GM19238 (cell line): ENCODE measurements around the gene AFAP1L2.

Experiments used
- DNase-seq: peaks from one replicate; pipeline ENCODE4 v3.0.0; 2011; ENCODE audit warnings: low spot score; ENCODE audit not compliant: insufficient read length

Gene AFAP1L2

DNA sequence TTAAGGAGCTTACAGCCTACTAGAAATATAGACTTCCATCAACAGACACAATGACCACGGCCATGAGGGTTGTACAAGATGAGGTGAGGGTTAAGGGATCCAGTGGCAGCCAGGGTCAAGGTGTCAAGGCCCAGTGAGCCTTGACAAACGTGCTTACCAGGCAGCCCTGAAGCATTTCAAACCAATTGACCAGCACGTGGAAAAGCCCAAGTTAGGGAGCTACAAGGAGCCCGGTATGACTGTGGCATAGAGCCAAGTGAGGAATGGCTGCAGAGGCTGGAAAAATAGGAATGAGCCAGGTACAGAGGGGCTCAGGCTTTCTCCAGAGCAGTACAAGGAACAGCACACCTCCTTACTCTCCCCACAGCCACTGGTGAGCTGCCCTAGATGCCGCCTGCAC is 12.7 kb downstream of the AFAP1L2 start:
- DNase-seq: no peak

DNA sequence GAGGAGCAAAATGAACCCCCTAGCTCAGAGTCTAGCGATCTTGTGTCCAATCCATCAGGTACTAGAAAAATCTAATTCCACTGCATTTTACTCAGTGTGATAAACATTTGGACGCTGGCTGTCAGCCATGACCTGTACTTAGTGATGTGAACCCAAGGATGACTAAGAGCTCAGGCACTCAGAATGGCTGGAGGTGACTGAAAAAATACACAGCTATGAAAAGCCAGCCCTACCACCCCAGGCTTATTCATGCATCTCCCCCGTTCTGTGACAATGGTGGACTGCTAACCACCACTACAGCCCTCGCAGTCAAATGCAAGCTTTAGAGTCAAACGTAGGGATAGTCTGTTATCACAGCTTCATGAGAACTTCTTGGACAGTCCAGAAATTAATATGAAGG is 14.9 kb downstream of the AFAP1L2 start:
- no peak for DNase-seq

GRCh38 chr10:114388275-114388674 is 16.0 kb downstream of the AFAP1L2 start:
- DNase-seq: no peak

DNA sequence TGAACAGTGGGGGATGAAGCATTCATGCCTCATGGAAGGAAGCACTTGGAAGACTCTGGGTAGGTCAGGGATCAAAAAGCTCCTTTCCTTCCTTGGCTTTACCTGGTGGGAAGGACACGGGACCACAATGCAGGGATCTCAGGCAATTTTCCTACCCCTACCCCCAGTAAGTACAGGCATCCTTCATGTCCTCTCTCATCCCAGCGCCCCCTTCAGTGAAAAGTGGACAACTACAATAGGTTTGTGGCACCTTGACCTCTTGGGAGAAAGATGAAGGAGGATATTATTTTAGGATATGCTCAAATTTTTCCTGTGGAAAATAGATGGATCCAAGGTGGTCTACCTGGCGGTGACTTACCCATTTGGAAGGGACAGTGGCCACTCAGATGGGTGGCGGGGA is 16.5 kb downstream of the AFAP1L2 start:
- DNase-seq: no peak

- DNase-seq: no peak
These were observed 17.9 kb downstream of the AFAP1L2 start for GRCh38 chr10:114386452-114386851.

GRCh38 chr10:114385557-114385956 is 18.7 kb downstream of the AFAP1L2 start:
- no peak for DNase-seq

- DNase-seq: no peak
These were observed 19.7 kb downstream of the AFAP1L2 start for GRCh38 chr10:114384601-114385000.

DNA sequence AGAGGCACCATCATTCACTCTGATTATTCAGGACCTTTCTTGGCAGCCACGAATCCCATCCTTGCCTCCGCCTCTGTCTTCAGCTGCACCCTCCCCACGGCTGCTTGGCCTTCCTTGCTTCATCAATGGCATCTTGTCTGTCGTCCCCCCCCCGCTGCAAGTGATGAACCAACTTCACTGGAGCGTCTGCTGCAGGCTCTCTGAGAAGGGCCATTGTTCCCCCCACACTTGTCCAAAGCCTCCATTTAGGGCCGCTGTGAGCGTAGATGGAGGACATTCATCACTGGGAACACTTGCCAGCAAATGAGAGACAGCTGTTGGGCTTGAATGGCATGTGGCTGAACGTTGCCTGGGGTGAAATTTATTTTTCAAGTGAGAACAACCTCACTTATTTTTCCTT is 20.1 kb downstream of the AFAP1L2 start:
- DNase-seq: no peak

DNA sequence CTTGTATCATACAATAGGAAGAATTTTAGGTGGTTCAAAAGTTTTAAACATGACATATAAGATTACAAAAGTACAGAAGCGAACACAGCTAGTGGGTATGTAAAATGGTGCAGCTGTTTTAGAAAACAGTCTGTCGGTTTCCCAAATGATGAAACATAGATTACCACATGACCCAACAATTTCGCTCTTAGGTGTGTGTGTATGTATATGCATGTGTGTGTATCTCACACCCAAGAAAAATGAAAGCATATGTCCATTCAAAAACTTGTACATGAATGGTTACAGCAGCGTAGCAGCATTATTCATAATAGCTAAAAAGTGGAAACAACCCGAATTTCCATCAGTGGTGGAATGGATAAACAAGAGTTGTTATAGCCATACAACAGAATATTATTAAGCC is 23.5 kb downstream of the AFAP1L2 start:
- DNase-seq: no peak

DNA sequence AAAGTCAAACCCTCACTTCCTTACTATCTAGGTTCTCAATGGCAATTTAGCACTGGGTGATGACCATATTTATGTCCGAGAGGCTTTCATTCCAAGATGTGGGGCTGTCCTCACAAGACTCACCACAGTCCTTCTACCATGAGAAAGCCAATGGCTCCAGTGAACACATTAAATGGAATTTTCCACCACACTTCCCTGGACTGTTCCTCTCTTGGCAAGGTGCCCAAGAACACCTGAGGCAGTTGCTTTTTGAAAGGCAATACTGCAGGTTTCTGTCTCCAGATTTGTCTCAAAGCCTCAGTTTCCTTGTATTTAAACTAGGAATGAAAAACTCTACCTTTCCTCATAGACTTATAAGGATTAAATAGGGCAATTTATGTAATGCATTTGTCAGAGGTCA is 24.2 kb downstream of the AFAP1L2 start:
- DNase-seq: no peak

DNA sequence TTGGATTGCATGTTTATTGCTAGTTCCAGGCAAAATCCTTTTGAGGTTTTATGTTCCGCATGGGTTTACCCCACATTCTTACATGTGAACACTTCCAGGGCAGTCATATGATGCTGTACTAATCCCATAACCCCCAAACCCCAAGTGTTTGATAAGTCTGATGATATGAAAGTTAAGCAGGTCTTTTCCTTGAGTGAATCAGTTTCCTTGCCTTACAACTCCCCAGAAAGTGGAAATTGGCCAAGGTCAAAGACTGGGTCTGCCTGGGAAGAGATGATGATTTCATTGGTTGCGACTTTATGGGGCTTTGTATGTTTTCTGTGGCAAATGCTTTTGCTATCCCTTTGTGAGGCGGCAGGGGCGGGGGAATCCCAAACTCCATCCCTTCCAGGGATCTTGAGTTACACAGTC is 24.7 kb downstream of the AFAP1L2 start:
- DNase-seq: no peak

DNA sequence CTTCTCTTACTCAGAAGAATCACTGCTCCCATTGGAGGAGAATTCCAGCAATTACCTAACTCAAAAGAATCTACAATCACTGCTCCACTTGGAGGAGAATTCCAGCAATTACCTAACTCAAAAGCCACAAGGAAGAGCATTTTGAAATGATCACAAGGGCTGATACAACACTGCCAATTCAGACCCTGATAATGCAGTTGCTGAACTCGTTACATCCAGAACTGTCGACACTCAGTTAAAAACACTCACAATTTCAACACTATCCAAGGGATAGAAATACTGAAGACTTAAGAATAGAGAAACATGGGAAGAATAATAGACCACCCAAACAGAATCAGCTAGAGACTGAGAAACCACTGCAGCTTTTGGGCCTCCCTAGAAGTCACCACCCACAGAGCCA is 27.8 kb downstream of the AFAP1L2 start:
- DNase-seq: no peak

DNA sequence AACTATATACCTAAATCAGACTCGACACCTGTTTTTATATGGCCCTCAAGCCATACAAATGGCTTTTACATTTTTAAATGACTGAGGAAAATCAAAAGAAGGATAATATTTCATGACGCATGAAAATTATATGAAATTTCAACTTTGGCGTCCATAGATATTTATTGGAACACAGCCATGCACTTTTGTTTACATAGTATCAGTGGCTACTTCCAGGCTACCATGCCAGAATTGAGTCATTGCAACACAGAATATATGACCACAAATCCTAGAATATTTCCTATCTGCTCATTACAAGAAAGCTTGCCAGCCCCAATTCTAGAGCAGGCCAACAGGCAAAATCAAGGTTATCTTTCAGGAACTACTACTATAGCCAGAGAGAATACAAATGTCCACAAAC is 29.3 kb downstream of the AFAP1L2 start:
- no peak for DNase-seq

- DNase-seq: no peak
These were observed 30.1 kb downstream of the AFAP1L2 start for GRCh38 chr10:114374053-114374791.

GRCh38 chr10:114373631-114374030 is 30.7 kb downstream of the AFAP1L2 start:
- DNase-seq: no peak

GRCh38 chr10:114372995-114373394 is 31.3 kb downstream of the AFAP1L2 start:
- DNase-seq: no peak

GRCh38 chr10:114372179-114372578 is 32.1 kb downstream of the AFAP1L2 start:
- DNase-seq: no peak

GRCh38 chr10:114370966-114371365 is 33.3 kb downstream of the AFAP1L2 start:
- no peak for DNase-seq

GRCh38 chr10:114370199-114370598 is 34.1 kb downstream of the AFAP1L2 start:
- no peak for DNase-seq

- DNase-seq: no peak
These were observed 36.3 kb downstream of the AFAP1L2 start for GRCh38 chr10:114368057-114368391.

DNA sequence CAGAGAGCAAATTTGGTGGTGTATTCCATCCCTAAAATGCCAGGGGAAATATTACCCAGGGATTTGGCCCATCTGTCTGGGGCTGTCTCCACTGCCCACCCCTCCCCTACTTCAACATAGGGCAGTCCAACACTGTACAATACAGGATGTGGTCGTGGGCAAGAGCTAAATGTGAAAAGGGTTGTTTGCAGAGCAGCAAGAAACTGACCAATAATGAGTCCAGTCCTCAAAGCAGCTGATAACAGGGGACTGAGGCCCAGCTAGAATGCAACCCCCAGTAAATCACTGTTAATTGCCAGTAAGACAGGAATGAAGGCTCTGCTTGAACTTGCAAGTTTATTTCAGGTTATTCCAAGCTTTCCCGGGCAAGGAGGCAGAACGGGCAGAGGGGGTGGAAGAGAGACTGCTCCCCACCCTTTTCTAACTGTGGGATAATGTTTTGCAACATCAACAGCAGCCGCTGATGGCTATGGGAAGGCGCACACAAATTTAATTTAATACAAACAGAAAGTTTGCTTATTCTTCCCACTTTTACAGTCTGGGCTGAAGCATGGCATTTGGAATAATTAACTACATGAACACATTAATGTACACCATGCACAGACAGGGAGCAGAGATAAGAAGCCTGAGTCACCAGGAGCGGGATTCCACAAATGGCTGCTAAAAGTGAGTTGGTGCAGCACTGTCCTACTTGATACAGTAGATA is 36.8 kb downstream of the AFAP1L2 start:
- DNase-seq: no peak

GRCh38 chr10:114364726-114365125 is 39.6 kb downstream of the AFAP1L2 start:
- DNase-seq: no peak

DNA sequence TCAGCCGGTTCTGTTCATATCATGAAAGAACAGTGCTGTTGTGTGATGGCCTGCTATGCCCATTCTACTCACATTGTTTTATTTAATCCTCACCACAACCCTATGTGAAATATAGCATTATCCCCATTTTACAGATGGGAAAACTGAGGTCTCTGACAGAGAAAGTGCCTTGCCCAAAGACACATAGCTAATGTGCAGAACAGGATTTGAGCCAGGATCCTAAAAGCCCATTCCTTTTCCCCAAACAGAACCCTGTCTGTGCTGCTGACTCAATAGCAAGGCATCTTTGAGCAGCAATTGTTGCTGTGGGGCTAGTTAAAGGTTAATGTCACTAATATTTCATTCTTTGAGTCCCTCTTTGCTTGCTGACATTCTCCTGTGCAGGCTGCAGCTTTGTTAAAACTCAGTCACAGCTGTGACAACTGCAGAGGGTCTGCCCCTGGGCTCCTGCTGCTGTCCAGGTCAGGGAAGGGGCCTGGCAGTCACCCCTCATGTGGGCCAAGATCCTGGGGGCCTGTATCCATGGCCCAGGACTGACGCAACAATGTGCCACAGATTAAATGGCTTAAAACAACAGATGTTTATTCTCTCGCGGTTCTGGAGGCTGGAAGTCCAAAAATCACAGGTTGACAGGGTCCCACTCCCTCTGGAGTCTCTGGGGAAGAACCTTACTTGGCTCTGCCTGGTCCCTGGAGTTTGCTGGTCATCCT is 40.4 kb downstream of the AFAP1L2 start:
- no peak for DNase-seq
